Breast epithelium (tissue), 3 donors: ENCODE measurements around the gene TPRG1L.

ENCODE experiments used
- POLR2AphosphoS5 ChIP-seq, 3 donors: sonication (generic); formaldehyde crosslinking; IDR thresholded peaks; one replicate each; pipeline ENCODE4 v1.6.1; 2017; ENCODE audit warnings: antibody characterized with exemption in 3 of 3
- TF ChIP-seq, protein P1 (sequence below), 3 donors: fragments of 450-650 bp; IDR thresholded peaks; one replicate each; pipeline ENCODE4 v1.5.1; 2016 to 2017; ENCODE audit warnings: antibody characterized with exemption in 3 of 3, mild to moderate bottlenecking in 3 of 3, moderate library complexity in 3 of 3

DNA sequence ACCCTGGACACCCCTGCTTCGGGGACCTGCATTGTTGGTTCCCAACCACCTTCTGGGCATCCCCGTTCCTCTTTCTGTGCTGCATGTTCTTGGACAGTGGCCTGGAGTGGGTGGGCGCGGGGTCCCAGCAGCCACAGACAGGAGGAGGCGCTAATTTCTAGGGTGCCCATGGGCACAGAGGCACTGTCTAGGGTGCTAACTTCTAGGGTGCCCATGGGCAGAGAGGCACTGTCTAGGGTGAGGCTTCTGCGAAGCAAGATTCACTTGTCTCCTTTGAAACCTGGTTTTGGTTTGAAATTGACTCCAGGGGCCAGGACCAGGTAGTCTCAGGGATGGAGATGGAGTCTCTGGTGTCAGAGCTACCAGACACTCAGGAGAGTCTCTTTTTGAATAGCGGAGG is 12.7 kb upstream of the TPRG1L start:
- TF ChIP-seq, protein P1, sequence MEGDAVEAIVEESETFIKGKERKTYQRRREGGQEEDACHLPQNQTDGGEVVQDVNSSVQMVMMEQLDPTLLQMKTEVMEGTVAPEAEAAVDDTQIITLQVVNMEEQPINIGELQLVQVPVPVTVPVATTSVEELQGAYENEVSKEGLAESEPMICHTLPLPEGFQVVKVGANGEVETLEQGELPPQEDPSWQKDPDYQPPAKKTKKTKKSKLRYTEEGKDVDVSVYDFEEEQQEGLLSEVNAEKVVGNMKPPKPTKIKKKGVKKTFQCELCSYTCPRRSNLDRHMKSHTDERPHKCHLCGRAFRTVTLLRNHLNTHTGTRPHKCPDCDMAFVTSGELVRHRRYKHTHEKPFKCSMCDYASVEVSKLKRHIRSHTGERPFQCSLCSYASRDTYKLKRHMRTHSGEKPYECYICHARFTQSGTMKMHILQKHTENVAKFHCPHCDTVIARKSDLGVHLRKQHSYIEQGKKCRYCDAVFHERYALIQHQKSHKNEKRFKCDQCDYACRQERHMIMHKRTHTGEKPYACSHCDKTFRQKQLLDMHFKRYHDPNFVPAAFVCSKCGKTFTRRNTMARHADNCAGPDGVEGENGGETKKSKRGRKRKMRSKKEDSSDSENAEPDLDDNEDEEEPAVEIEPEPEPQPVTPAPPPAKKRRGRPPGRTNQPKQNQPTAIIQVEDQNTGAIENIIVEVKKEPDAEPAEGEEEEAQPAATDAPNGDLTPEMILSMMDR (IDR thresholded peaks at IDR 0.05), result no peak
- TF ChIP-seq POLR2AphosphoS5 (IDR thresholded peaks at IDR 0.05), result no peak
